GM19372 (cell line): ENCODE data around the gene C1orf167.
A peak's percentile ranks its signal among the peaks of the same experiment; 100 is the strongest.

Source experiments
- ATAC-seq: cut with Tn5 transposase; IDR thresholded peaks from one replicate; pipeline ENCODE4 v1.9.1; 2021; ENCODE audit warnings: mild to moderate bottlenecking, low read depth, moderate library complexity; ENCODE audit not compliant: unreplicated experiment

C1orf167 gene

DNA sequence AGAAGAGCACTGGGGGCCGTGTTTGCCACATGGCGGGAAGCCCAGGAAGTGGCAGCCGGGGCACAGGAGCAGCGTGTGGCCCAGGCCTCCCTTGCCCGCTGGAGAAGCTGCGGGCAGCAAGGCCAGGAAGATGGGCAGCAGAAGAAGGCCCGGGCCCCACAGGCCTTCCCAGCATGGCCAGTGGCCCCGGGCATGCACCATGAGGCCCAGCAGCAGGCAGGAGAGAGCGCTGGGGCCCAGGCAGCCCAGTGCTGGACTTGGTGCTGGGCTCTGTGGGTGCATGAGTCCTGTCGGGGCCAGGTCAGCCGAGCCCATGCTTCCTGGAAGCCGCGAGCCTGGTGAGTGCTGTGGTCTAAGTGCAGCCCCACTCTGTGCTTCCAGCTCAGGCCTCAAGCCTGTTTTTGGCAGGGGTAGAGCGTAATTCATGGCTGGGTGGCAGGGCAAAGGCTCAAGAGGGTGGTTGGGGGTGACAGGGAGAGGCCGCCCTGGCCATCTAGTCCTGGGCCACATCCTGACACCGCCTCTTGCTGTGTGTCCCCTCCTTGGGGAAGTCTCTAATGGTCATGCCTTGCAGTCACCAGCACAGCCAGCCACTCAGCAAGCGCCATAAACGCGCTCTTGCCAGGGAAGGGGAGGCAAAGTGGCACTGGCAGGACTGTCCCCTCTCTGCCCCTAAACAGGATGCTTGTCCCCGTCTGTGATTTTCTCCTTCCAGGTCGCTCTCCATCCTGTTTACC, 22.4 kb downstream of the C1orf167 start:
- ATAC-seq, result no peak

DNA sequence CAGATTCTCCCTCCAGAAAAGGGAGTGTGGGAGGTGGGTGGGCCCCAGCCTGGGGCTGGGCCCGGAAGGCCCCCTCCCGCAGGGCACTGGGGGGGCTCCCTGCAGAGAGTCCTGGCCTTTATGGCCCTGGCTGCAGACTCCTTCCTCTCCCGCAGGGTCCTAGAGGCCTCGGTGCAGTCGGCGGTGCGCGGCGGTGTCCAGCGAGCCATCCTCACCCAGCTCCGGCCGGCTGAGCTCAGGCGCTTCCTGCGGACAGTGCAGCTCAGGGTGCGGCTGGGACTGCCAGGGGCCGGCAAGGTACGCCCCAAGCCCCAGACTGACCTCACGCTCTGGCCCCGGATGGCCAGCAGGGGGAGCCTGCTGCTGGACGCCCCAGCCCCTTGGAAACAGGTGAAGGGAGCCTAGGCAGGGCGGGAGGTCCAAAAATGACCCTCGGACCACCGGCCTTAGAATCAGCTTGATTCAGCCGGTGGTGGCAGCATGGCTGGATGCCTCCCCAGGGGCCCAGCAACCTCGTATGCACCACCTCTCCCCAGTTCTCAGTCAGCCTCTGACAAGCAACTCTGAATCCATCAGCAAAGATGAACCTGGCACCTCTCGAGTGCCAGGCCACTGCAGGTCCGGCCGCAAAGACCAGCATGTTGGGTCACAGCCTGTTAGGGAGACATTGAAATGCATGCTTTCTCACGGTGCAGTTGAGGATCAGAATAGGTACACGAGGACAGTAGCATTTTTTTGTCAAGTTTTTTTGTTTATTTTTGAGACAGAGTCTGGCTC, 23.2 kb downstream of the C1orf167 start:
- ATAC-seq, result peak; percentile 68

DNA sequence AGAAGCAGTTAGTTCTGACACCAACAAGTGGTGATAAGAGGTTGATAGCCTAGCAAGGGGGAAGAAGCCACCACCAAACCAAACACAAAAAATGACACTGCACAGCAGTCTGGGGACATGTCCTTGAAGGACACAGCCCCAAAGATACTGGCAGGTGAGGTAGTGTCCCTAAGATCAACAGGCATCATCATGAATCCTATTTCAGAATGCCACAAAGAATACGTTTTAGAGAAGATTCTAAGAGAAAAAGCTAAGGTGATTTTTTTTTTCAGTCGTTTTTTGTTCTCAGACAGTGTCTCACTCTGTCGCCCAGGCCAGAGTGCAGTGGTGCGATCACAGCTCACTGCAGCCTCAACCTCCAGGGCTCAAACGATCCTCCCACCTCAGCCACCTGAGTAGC, 24.2 kb downstream of the C1orf167 start:
- ATAC-seq, result no peak

DNA sequence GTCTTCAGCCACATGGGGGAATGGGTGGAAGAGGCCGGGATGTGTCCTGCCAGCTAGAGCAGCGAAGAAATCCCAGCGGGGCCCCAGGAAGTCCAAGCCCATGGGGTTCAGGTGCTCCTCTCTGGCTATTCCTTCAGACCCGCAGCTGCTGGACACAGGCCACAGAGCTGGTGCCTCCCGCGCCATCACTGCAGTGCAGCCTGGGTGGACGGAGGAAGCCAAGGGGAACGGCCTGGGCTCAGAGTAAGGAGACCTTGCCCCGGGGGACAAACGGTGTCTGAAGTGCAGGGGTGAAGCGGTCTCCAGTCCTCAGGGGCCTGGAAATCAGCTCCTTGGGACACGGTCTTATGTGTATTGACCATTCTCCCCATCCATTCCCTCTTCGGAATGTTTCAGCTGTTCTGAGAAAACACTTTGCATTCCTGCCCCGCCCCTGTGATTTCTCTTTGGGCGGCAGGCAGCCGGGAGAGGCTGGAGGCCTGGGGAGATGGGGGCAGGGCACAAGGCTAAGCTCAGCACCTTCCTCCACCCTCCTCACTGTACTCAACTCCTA, 25.3 kb downstream of the C1orf167 start:
- no peak for ATAC-seq

DNA sequence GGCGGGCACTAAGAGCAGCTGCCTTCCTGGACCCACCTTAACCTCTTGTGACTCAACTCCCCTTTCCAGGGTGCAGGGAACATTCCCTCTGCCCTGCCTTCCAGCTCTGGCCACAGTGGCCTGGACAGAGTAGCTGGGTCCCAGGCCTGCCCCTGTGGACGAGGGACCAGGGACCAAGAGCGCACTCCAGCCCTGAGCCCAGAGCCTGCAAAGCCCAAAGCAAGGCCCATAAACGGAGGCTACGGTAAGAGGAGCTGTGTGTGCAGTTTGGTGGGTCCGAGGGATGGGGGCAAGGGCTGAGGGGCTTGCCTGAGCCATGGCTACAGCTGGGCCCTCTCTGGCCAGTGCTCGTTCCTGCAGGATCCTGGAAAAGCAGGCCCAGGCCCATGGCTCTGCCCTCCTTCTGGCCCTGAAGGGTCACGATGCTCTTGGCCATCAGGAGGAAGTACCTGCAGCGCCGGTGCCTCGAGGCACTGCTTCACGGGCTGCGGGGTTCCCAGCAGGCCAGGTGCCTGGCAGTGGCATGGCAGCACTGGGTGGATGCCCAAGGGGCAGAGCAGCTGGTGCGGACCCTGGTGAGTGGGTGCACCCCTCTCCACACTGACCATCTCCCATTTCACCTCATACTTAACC, 25.9 kb downstream of the C1orf167 start:
- no peak for ATAC-seq

DNA sequence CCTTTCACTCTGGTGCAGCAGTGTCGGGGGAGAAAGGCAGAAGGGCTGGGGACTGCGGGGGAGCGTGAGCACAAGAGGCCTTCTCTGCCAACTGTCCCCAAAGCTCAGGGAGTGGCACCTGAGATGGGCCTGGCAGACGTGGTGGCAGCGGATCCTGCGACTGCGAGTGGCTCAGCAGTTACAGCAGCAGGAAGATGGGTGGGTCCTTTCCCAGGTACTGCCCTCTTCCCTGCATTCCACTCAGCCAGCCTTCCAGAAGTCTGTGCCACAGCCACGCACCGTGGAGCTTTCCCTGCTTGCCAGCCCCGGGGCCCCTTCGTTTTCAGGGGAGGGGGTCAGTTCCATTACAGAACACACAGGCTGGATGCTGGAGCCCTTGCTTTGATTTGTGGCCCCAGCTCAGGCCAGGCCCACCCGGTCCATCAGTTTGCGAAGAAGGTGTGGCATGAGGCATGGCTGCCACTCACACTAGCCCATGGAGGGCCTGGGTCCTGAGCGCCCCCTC, 26.6 kb downstream of the C1orf167 start:
- ATAC-seq, result no peak

DNA sequence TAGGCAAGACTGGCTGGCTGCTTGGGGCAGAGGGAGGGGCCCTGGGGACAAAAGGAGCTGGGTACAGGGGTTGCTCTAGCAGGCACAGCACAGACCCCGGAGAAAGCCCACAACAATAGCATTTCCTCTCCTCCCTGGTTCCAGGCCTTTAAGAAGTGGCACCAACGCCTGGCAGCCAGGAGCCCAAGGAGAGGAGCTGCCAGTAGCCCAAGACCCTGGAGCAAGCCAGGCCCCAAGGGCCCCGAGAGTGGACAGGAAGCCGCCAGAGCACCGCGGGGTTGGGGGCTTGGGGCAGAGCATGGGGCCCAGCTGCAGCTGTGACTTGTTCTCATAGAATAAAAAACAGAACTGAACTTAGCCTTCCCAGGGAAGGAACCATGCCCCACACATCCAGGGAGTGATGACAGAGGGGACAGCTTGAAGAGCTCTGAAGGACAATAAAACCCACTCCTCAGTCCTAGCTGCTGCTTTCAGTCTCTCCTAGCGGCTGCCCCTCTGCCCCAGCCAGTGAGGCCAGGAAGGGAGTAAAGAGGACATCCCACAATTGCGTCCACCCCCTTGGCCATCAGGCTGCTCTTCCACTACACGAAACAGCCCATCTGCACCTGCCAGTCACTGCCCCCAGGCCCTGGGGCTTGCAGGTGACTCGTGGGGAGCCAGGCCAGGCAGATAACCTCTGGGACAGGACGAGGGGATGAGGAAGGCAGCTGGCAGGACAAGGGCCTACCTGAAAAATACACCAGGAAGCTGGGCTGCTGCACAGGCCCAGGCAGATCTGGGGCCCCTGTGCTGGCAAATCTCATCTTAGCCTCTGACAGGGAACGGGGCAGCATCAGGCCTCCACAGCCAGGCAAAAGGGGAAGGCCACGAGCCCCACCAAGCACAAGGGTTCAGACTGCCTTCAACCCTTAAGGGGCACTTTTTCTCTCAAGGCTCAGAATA, 27.4 kb downstream of the C1orf167 start:
- no peak for ATAC-seq

DNA sequence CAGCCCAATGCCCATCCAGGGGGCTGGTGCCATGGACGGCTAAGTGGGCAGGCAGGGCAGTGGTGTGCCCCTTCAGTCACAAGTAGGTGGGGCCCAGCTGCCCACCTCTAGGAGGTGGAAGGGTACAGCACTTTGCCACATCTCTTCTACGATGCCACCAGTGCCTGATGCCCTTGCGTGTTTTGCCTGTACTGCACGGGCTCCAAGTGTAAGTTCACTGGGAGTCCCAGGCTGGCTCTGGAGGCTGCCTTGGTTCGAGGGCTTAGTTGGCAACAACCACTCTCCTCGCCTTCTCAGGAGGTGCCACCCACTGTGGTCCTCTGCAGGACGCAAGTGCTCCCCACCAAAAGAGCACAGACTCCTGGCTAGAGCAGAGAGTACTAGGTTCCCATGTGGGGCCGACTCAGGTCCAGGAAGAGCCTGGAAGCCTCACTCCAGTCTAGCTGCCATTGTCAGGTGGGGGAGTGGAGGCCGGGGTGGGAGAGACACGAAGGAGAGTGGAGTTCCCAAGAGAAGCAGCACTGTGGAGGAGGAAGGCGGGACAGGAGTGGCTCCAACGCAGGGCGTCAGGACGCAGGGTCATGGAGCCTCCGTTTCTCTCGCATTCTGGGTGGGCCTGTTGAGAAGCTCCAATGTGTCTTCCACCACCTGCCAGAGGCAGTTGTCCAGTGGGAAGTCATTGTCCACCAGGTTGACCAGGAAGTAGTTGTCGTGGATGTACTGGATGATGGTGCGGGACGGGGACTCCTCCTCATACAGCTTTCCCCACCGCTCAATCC, 28.3 kb downstream of the C1orf167 start:
- no peak for ATAC-seq

DNA sequence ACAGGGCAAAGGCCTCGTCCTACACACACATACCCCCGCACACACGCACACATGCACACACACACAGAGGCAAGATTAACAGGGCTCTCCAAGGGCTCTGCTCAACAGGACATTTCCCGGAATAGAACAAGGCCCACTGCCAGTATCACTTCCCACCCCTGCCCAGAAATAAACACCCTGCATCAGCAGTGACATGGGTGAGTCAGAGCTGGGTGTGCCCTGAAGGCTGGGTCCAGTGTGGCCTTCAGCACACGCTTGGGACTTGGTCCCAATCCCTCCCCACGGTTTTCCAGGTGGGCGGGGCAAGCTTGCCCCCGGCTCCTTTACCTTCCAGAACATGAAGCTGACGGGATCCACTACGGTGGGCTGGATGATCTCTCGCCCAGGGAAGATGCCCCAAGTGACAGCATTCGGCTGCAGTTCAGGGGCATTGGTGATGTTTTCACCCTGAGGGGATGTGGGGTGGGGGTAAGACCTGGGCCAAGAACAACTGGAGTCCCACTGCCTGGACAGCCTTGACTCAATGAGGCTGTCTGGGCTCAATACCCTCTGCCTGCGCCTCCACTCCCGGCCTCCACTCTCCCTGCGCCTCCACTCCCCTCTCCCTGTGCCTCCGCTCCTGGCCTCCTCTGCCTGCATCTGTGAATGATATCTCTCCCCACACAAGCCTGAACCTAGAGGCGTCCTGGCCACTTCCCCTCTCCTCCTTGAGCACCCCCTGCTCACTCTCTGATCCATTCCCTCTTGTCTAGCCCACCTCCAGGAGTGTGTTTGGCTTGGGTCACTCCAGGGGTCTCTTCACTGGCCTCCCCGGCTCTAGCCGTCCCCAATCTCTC, 29.1 kb downstream of the C1orf167 start:
- no peak for ATAC-seq

DNA sequence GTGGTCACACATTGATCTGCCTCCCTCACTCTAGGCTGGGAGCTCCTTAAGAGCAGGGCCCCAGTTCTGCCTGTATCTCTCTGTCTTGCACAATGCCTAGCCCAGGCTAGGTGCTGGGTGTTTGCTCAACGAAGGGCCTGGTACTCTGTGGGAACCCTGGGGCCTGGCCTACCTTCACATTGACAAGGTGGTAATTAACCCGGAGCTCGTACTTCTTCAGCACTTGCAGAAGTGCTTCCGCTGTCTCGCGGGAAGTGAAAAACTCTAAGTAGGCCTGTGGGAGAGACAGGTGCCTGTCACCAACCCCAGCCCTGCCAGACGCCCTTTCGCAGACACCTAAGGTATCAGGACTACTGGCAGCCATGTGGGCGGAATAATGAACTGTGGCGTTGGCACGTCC, 30.1 kb downstream of the C1orf167 start:
- no peak for ATAC-seq

DNA sequence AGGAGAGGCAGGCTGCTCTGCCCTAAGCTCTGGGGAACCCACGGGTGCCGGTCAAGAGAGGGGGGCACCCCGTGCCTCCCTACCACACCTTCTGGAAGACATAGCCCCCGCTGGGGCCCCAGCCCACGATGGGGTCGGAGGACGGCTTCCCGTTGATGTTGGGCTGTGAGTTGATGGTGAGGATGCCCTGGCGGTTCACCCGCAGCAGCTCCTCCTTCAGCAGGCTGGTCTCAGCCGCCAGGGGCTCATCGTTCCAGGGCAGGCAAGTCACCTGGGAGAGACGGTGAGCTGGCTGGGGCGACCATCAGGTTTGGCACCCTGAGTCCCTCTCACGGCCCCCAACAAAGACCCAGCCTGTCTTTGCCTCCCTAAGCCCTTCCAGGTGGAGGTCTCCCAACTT, 31.8 kb downstream of the C1orf167 start:
- no peak for ATAC-seq

DNA sequence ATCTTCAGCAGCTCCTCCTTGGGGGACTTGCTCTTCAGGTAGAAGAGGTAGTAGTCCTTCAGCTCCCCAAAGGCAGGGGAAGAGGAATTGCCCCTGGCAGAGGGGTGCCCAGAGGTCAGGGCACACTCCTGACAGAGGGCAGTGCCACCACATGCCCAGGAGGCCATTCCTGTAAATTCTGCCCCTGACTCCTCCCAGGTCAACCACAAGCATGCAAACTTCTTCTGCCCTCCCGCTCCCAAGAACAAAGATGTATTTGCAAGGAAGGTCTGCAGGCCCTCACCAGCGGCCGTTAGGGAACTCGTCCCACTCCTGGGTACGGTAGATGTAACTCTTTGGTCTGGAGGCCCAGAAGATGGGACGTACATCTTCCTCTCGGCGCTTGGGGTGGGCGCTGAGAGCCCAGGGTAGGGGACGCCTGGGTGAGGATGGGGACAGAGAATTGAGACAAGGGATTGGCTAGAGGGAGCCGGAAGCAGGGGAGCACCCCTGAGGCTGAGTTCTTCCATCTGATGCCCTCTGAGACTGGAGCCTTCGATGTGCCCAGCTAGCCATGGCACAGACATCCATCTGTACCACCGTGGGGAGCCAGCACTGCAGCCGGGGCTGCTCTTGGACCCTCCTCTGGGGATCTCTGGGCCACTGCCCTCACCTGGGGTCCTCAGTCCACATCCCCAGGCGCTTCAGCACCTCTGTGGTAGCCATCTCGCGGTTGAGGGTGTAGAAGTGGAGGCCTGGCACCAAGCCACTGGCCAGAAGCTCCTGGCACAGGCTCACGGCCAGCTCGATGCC, 32.6 kb downstream of the C1orf167 start:
- ATAC-seq, result no peak

DNA sequence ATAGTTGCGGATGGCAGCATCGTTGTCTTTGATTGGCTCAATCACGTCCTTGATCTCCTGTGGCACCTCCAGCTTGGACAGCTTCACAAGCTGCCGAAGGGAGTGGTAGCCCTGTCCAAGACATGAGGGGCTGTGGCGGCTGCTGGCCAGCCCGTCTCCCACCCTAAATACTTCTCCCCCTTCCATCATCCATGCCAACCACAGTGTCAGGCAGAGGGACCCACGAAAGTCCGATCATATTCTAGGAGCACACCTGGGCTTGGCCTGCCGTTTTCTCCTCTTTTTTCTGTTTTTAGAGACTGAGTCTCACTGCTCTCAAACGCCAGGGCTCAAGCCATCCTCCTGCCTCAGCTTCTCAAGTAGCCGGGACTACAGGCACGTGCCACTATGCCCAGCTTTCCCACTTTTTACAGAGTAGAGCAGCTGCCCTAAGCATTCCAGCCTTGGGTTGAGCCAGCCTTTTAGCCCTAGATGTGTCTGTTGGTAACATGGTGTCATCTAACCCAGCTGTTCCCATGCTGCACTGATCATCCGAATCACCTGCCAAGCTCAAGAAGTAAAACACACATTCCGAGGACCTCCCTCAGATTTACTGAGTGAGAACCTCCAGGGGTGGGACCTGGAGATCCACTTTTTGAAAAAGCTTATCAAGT, 33.4 kb downstream of the C1orf167 start:
- ATAC-seq, result no peak

DNA sequence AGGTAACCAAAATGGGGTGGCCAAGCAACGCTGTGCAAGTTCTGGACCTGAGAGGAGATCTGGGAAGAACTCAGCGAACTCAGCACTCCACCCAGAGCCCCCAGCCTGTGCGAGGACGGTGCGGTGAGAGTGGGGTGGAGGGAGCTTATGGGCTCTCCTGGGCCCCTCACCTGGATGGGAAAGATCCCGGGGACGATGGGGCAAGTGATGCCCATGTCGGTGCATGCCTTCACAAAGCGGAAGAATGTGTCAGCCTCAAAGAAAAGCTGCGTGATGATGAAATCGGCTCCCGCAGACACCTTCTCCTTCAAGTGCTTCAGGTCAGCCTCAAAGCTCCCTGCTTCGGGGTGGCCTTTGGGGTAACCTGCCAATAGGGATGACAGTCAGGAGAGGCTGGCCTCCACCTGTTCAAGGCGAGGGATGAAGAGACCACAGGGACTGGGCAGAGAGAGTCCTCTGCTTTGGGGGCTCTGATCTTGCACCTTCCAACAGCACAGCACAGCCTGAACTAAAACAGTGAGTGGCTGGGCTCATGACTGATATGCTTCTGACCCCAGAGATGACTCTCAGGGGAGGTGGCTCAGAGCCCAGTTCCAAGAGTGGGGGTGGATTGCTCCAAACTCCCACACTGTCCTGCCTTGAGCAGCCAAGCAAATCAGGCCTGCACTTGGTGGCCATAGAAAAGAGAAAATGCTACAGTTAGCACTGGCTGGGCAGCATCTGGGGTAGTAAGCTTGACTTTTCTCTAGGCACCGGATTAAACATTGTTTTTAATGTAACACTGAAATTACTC, 34.2 kb downstream of the C1orf167 start:
- no peak for ATAC-seq

DNA sequence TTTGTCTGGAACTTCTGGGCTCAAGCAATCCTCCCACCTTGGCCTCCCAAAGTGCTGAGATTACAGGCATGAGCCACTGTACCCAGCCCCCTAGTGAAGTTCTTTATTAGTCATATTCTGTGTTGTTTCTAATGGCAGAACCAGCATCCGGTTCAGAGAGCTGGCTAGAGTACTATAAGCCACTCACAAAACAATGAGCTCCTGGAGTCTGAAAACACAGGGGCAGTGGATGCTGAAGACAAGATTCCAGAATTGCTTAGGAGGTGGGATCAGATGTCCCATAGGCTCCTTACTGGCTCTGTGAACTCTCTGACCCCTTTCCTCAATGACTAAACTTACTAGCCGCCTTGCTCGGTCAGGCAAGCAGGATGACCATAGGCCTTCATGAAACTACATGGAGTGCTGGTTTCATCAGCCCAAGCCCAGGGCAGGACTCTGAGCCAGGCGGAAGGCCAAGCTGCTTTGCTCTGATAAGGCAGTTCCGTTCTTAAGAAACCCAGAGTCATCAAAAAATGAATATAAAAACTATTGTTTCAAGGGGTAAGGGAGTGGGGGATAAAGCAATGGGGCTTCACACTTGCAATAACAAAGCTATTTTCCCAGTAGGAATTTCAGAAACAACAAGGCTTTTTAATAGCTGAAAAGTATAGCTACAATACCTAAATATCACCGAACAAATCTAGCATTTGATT, 35.7 kb downstream of the C1orf167 start:
- no peak for ATAC-seq

DNA sequence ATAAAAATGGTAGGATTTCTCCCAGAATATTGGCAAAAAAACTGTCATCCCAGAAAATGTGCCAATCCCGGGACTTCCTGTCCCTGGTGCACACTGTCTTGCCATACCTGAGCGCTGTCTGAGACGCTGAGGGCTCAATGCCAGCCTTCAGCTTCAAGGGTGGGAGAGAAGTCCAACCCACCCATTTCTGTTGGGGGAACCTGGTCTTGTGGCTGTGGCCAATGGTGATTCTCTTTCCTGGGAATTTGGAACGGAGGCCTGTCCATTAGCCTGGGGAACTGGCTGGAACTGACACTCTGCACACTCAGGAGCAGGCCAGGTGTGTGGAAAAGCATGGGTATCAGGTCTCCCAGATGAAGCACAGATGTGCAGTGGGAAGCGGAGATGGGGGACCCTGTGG, 37.1 kb downstream of the C1orf167 start:
- no peak for ATAC-seq
